ENCODE results near the gene IREB2.

GRCh38 chr15:78492872-78493271, 54.9 kb downstream of the IREB2 start:
- no peak for TF ChIP-seq CTCF (conservative IDR thresholded peaks at IDR 0.05; ENCODE audit: low read depth, low read length)
- no peak for TF ChIP-seq EZH2 (IDR thresholded peaks at IDR 0.05; ENCODE audit: low read length, unreplicated experiment)
- no peak for TF ChIP-seq EZH2phosphoT487 (IDR thresholded peaks at IDR 0.05; ENCODE audit: borderline replicate concordance, low read length)
